ENCODE data around the gene SSBP3. TPM values are rescaled to one million over a fixed set of nuclear protein-coding genes. Genes with fewer than 3 reads are reported as not detected.

The SSBP3 gene
- total RNA-seq, 1 donor from 2014 or later: 29.7 TPM

- H3K4me1 Mint-ChIP-seq: no peaks in the 10 kb centered on the region
- H3K4me3 Mint-ChIP-seq: no peak overlapping the region
- no peaks in the 10 kb centered on the region for H3K36me3 Mint-ChIP-seq (ENCODE audit: low read depth)
- H3K27me3 Mint-ChIP-seq: no peaks in the 10 kb centered on the region
- ATAC-seq (ENCODE audit: low read depth): no peak
- POLR2A ChIA-PET: no interaction called here
- no peak for DNase-seq
- intact Hi-C loops (cut with micrococcal nuclease): no loop called here
- no peak for TF ChIP-seq CTCF (IDR thresholded peaks at IDR 0.05)
- H3K9me3 Mint-ChIP-seq: no peaks in the 10 kb centered on the region
- CTCF ChIA-PET: no interaction called here
- H3K27ac Mint-ChIP-seq: no peak overlapping the region
Measured at GRCh38 chr1:54265659-54266058, 140.5 kb downstream of the SSBP3 start.

- no peak overlapping the region for H3K4me3 Mint-ChIP-seq
- DNase-seq: no peak
- H3K36me3 Mint-ChIP-seq (ENCODE audit: low read depth): no peaks in the 10 kb centered on the region
- no peaks in the 10 kb centered on the region for H3K4me1 Mint-ChIP-seq
- ChIA-PET CTCF (no interaction called here), POLR2A (no interaction called here)
- no peaks in the 10 kb centered on the region for H3K9me3 Mint-ChIP-seq
- H3K27ac Mint-ChIP-seq: no peak overlapping the region
- intact Hi-C loops (cut with micrococcal nuclease): no loop called here
- TF ChIP-seq CTCF (IDR thresholded peaks at IDR 0.05): no peak
- no peaks in the 10 kb centered on the region for H3K27me3 Mint-ChIP-seq
- ATAC-seq (ENCODE audit: low read depth): no peak
Measured at GRCh38 chr1:54265126-54265525, 141.1 kb downstream of the SSBP3 start.

GRCh38 chr1:54263601-54264226, 142.5 kb downstream of the SSBP3 start:
- Mint-ChIP-seq H3K9me3 (no peaks in the 10 kb centered on the region), H3K4me1 (no peaks in the 10 kb centered on the region), H3K27ac (no peak overlapping the region), H3K36me3 (ENCODE audit: low read depth) (no peaks in the 10 kb centered on the region), H3K27me3 (no peaks in the 10 kb centered on the region), H3K4me3 (no peak overlapping the region)
- intact Hi-C loops (cut with micrococcal nuclease): no loop called here
- ATAC-seq (ENCODE audit: low read depth): no peak
- ChIA-PET CTCF (no interaction called here), POLR2A (no interaction called here)
- TF ChIP-seq CTCF (IDR thresholded peaks at IDR 0.05): no peak
- no peak for DNase-seq

GRCh38 chr1:54262244-54262643, 143.9 kb downstream of the SSBP3 start:
- TF ChIP-seq CTCF (IDR thresholded peaks at IDR 0.05): no peak
- H3K9me3 Mint-ChIP-seq: no peaks in the 10 kb centered on the region
- H3K4me3 Mint-ChIP-seq: no peak overlapping the region
- no peak for ATAC-seq (ENCODE audit: low read depth)
- H3K27me3 Mint-ChIP-seq: no peaks in the 10 kb centered on the region
- CTCF ChIA-PET: no interaction called here
- H3K36me3 Mint-ChIP-seq (ENCODE audit: low read depth): no peaks in the 10 kb centered on the region
- DNase-seq: no peak
- intact Hi-C loops (cut with micrococcal nuclease): no loop called here
- no peaks in the 10 kb centered on the region for H3K4me1 Mint-ChIP-seq
- H3K27ac Mint-ChIP-seq: no peak overlapping the region
- POLR2A ChIA-PET: no interaction called here

GRCh38 chr1:54260810-54261209, 145.4 kb downstream of the SSBP3 start:
- no peaks in the 10 kb centered on the region for H3K27me3 Mint-ChIP-seq
- no peaks in the 10 kb centered on the region for H3K9me3 Mint-ChIP-seq
- ChIA-PET CTCF (no interaction called here), POLR2A (no interaction called here)
- ATAC-seq (ENCODE audit: low read depth) (no peak), DNase-seq (no peak)
- intact Hi-C loops (cut with micrococcal nuclease): no loop called here
- H3K4me3 Mint-ChIP-seq: no peak overlapping the region
- H3K4me1 Mint-ChIP-seq: no peaks in the 10 kb centered on the region
- no peak overlapping the region for H3K27ac Mint-ChIP-seq
- TF ChIP-seq CTCF (IDR thresholded peaks at IDR 0.05): no peak
- no peaks in the 10 kb centered on the region for H3K36me3 Mint-ChIP-seq (ENCODE audit: low read depth)

Data from activated B cell treated with CpG ODN at 0.5 μM for 24 hours (primary cell).